Ascending aorta (tissue), 2 donors: ENCODE data around the gene CAPS. TPM values are rescaled to one million over a fixed set of nuclear protein-coding genes. Genes with fewer than 3 reads are reported as not detected.
A peak's percentile ranks its signal among the peaks of the same experiment; 100 is the strongest.

Source experiments
- DNase-seq, 2 donors: peaks; one replicate each; pipeline ENCODE4 v3.0.0-alpha.2; 2019; ENCODE audit warnings: low spot score in 2 of 2
- H3K27ac ChIP-seq, 2 donors: fragments of 200-600 bp; sonication (generic); one replicate each; pipeline ENCODE4 v1.5.1; 2016 to 2017; ENCODE audit warnings: mild to moderate bottlenecking in 1 of 2
- H3K27me3 ChIP-seq: fragments of 200-600 bp; sonication (generic); one replicate; pipeline ENCODE4 v1.5.1; 2017
- H3K36me3 ChIP-seq, 2 donors: fragments of 200-600 bp; sonication (generic); one replicate each; pipeline ENCODE4 v1.5.1; 2016
- H3K4me1 ChIP-seq, 2 donors: fragments of 200-600 bp; sonication (generic); one replicate each; pipeline ENCODE4 v1.5.1; 2016 to 2017; ENCODE audit warnings: mild to moderate bottlenecking in 1 of 2
- H3K4me3 ChIP-seq, 2 donors: fragments of 200-600 bp; sonication (generic); one replicate each; pipeline ENCODE4 v1.5.1; 2016 to 2017; ENCODE audit warnings: mild to moderate bottlenecking in 1 of 2
- H3K9me3 ChIP-seq, 2 donors: fragments of 200-600 bp; sonication (generic); one replicate each; pipeline ENCODE4 v1.5.1; 2016
- CTCF ChIP-seq, 3 experiments: fragments of 200-600 bp in 2 of 3; fragments of 450-650 bp in 1 of 3; sonication (generic) in 2 of 3; IDR thresholded peaks; one replicate each; pipeline ENCODE4 v1.5.1; 2016 to 2019; ENCODE audit warnings: antibody characterized with exemption in 3 of 3, mild to moderate bottlenecking in 1 of 3, moderate library complexity in 1 of 3
- intact Hi-C: fragments of 100-400 bp; cut with DNase I; formaldehyde crosslinking; loops from one replicate; pipeline ENCODE4 v1.15.1; 2023
- total RNA-seq: library from RNA; depleted of rRNA; stranded (reverse); fragments of >200 nt; gene quantifications from one replicate; pipeline ENCODE4 v1.1.0, GENCODE V29; 2016

Gene CAPS
- total RNA-seq, 1 donor from 2014 or later = 8.1 TPM

GRCh38 chr19:5891572-5891937 is 22.5 kb upstream of the CAPS start:
- H3K27me3 ChIP-seq = no peaks in the 10 kb centered on the region
- DNase-seq = no peak
- intact Hi-C loops = no loop called here
- no peak overlapping the region for H3K27ac ChIP-seq
- H3K4me1 ChIP-seq = peaks cover 8 to 27% of the 10 kb centered on the region in 2 donors
- no peak for TF ChIP-seq CTCF (IDR thresholded peaks at IDR 0.05)
- no peak overlapping the region for H3K4me3 ChIP-seq
- no peaks in the 10 kb centered on the region for H3K9me3 ChIP-seq
- peaks cover 13 to 16% of the 10 kb centered on the region in 2 donors for H3K36me3 ChIP-seq

GRCh38 chr19:5891938-5892771 is 21.9 kb upstream of the CAPS start:
- peaks cover 8 to 27% of the 10 kb centered on the region in 2 donors for H3K4me1 ChIP-seq
- peak in 2 of 3 experiments; percentile 42 to 51 for TF ChIP-seq CTCF (IDR thresholded peaks at IDR 0.05)
- no peaks in the 10 kb centered on the region for H3K27me3 ChIP-seq
- intact Hi-C loops = no loop called here
- H3K36me3 ChIP-seq = peaks cover 19% of the 10 kb centered on the region in 2 donors
- DNase-seq = no peak
- H3K4me3 ChIP-seq = no peak overlapping the region
- H3K27ac ChIP-seq = no peak overlapping the region
- H3K9me3 ChIP-seq = no peaks in the 10 kb centered on the region

- no peak for DNase-seq
- H3K9me3 ChIP-seq = no peaks in the 10 kb centered on the region
- H3K4me1 ChIP-seq = peaks cover 8 to 27% of the 10 kb centered on the region in 2 donors
- no peak for TF ChIP-seq CTCF (IDR thresholded peaks at IDR 0.05)
- H3K27ac ChIP-seq = no peak overlapping the region
- H3K27me3 ChIP-seq = no peaks in the 10 kb centered on the region
- peaks cover 19% of the 10 kb centered on the region in 2 donors for H3K36me3 ChIP-seq
- no peak overlapping the region for H3K4me3 ChIP-seq
- intact Hi-C loops = no loop called here
Observed at GRCh38 chr19:5892772-5893275, 21.2 kb upstream of the CAPS start.

GRCh38 chr19:5893296-5893903 is 20.7 kb upstream of the CAPS start:
- Histone ChIP-seq H3K27ac (peak overlapping the region; percentile 17 to 62), H3K9me3 (no peaks in the 10 kb centered on the region), H3K27me3 (no peaks in the 10 kb centered on the region), H3K4me3 (peak overlapping the region in 1 of 2 donors; percentile 2), H3K36me3 (peaks cover 19% of the 10 kb centered on the region in 2 donors), H3K4me1 (peaks cover 8 to 27% of the 10 kb centered on the region in 2 donors)
- no peak for TF ChIP-seq CTCF (IDR thresholded peaks at IDR 0.05)
- intact Hi-C loops = no loop called here
- DNase-seq = no peak

- Histone ChIP-seq H3K27ac (peak overlapping the region; percentile 61 to 62), H3K9me3 (no peaks in the 10 kb centered on the region), H3K4me1 (peaks cover 8 to 27% of the 10 kb centered on the region in 2 donors), H3K4me3 (peak overlapping the region; percentile 12 to 14), H3K27me3 (no peaks in the 10 kb centered on the region), H3K36me3 (peaks cover 19% of the 10 kb centered on the region in 2 donors)
- intact Hi-C loops = no loop called here
- peak in 1 of 2 donors; percentile 76 for DNase-seq
- no peak for TF ChIP-seq CTCF (IDR thresholded peaks at IDR 0.05)
Observed at GRCh38 chr19:5893907-5894703, 19.9 kb upstream of the CAPS start.
